GM18526 (cell line): ENCODE results near the gene CSH1.
"Not testable (repeated sequence)": the region's sequence is repeated elsewhere in the genome, so short reads cannot be mapped to it uniquely, and the experiment has no call there.

Experiments
- POLR2A ChIP-seq: IDR thresholded peaks from 3 replicates; pipeline ENCODE4 v1.6.1; 2011; ENCODE audit not compliant: insufficient read length; ENCODE audit errors: extremely low read depth

CSH1 gene

DNA sequence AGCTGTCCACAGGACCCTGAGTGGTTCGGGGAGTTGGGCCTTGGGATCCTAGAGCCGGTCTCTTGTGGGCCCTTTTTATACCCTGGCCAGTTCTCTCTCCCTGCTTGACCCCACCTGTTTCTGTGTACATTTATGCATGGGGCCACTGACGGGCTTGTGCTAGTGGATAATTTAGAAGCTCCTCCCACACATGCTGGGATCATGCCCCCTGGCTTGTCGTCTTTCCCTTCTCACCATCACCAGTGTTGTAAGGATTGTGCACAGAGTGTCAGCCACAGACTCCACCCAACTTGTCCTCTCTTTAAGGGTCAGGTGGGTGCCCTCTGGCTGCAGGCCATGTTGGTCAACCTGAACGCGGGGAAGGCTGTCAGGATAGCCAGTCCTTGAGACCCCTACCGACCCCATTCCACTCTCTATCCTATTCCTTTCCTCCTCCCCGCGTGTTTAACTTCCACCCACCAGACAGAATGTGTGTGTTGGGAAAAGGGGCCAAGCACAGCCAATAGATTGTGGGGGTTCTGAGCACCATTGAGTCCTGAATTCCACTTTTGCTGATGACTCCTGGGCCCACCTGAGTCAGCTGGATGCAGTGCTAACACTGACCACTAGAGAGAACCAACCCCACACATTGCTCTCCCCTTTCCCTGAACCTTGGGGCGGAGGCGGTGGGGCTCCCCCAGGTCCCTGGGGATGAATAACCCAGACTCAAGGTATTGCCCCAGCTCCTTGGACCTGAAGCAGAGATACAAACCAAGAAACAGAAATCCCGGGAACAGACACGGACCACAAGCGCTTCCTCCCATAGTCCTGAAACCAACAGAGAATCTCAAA is at the start of gene CSH1:
TSS of gene CSH1 (minus strand) at position 51 of the 831 bp plus-strand sequence. CDS start 63 bp downstream, outside the sequence.
- TF ChIP-seq POLR2A: not testable (repeated sequence)

DNA sequence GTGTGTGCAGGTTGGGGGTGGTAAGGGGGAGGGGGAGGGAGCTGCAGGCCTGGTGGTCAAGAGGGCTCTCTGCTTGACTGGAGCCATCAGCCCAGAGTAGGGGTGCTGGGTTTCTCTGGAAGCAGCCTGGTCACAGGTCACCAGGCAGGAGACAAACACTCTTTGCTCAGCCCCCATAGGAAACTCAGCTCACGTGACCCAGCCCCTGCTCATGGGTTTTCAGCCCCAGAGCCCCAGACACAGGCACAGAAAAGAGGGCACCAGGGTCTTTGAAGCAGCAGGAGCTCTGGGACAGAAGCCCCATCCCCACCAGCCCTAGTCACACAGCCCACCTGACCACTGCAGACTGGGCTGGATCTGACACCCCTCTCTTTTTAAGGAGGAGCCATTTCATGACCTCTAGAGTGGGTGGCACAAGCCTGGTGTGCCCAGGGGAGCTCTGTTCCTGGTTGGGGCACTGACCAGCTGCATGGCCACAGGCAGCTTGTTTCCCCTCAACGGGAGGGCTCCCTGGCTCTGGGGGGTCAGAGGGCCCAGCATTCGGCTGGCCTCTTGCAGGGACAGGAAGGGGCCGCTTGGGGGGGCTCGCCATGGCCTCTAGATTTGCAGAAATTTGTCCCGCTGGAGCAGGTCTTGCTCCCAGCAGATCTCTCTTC is 49.5 kb upstream of the CSH1 start:
- no peak for TF ChIP-seq POLR2A

DNA sequence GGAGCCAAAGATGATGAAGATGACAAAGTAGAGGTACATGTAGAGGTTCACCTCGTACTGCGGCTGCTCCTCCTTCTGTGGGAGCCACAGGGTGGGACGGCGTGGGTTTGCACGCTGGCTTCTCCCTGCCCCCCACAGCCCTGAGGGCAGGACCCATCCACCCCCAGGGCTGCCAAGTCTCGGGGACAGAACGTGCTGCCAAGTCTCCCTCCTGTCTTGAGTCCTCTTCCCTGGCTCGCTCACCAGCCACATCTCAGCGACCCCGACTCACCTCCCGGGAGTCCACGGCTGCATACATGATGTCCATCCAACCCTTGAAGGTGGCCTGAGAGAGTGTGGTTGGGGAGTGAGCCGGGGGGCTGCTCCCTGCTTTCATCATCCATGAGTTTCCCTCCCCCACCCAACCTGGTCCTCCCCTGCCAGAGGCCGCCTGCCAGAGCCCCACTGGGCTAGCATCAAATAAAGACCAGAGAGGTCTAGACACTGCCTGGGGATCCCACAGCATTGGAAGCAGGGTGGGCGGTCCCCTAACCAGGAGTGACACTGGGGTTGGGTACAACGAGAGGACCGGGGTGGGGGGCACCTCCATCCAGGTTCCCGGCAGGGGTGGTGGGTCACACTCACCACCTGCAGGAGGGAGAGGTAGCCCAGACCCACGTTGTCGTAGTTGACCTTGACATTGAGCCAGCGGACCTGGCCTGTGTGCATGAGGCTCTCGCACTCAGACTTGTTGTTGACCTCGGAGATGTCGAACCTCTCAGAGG is 48.5 kb upstream of the CSH1 start:
- TF ChIP-seq POLR2A: no peak

- no peak for TF ChIP-seq POLR2A
Observed at GRCh38 chr17:63943745-63944144, 47.4 kb upstream of the CSH1 start.

DNA sequence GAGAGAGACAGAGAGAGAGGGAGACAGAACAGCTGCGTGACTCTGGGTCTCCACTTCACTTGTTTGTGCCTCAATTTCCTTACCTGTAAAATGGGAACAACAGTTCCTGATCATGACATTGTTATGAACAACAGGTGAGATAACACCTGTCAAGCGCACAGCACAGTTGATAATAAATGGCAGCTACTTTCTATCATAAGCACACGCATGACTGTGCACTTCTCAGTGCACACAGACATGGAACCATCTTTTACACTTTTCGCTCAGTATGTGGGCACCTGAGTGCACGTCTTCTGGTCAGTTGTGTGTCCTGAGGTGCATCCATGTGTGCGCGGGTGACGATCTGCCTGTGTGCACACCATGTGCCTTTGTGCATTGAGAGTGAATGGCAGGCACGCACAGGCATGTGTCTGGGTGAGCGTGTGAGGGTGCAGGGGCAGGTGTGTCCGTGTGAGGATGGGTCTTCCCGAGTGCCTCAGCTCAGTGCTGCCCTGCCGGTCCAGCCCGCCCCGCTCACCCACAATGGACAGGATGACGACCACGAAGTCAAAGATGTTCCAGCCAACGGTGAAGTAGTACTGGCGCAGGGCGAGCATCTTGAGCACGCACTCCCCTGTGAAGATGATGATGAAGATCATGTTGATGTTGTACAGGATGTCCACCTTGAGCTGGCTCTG is 46.1 kb upstream of the CSH1 start:
- TF ChIP-seq POLR2A: no peak

GRCh38 chr17:63941751-63942150 is 45.4 kb upstream of the CSH1 start:
- TF ChIP-seq POLR2A: no peak

- no peak for TF ChIP-seq POLR2A
Observed at GRCh38 chr17:63941162-63941561, 44.8 kb upstream of the CSH1 start.

DNA sequence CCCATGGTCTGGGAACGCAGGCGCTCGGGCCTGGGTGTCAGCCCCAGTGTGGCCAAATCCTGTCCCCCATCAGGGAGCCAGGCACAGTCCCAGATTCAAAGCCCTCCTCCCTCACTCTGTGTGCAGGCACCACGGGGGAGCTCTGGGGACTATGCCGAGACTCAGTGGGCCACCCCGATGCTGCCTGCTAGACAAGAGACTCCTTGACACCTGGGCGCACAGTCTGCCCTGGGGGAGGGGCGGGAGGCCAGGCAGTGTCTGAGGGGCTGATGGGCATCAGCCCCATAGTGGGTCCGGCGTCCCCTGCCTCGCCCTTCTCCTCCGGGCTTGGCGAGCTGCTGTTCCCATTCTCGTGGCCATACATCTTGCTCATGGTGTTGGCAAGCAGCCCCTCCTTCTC is 44.2 kb upstream of the CSH1 start:
- TF ChIP-seq POLR2A: no peak

GRCh38 chr17:63939884-63940283 is 43.5 kb upstream of the CSH1 start:
- TF ChIP-seq POLR2A: no peak

- TF ChIP-seq POLR2A: no peak
Observed at GRCh38 chr17:63939401-63939800, 43.0 kb upstream of the CSH1 start.

DNA sequence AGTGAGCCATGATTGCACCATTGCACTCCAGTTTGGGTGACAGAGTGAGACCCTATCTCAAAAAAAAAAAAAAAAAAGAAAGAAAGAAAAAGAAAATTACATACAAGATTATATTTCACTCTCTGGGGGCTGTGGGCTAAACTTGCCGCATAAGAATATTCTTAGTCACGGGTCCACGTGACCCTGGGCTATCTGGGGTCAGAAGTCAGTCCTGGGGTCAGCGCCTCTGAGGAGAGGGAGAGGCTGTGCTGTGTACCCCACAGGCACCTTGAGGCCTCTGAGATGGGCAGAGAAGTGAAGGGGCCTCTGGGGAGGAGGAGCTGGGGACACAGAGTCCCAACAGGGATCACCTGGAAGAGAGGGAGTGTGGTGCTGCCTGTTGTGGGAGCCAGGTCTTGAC is 41.5 kb upstream of the CSH1 start:
- TF ChIP-seq POLR2A: no peak

GRCh38 chr17:63937319-63937718 is 40.9 kb upstream of the CSH1 start:
- no peak for TF ChIP-seq POLR2A

- no peak for TF ChIP-seq POLR2A
Observed at GRCh38 chr17:63934183-63935112, 38.1 kb upstream of the CSH1 start.

GRCh38 chr17:63933598-63933997 is 37.2 kb upstream of the CSH1 start:
- no peak for TF ChIP-seq POLR2A
